Progenitor cell of endocrine pancreas (in vitro differentiated cells): Measurements from ENCODE around the gene ERVW-1. TPM values are rescaled to one million over a fixed set of nuclear protein-coding genes. Genes with fewer than 3 reads are reported as not detected.
"Not testable (repeated sequence)": the region's sequence is repeated elsewhere in the genome, so short reads cannot be mapped to it uniquely, and the experiment has no call there.

Source experiments
- DNase-seq: peaks from one replicate; pipeline ENCODE4 v3.0.0; 2021; ENCODE audit warnings: low spot score; ENCODE audit not compliant: unreplicated experiment
- H3K27ac Mint-ChIP-seq: 2 replicates; pipeline ENCODE4 v1.8.0; 2021; ENCODE audit warnings: mild to moderate bottlenecking, moderate library complexity, mixed read lengths
- H3K27me3 Mint-ChIP-seq: 2 replicates; pipeline ENCODE4 v1.8.0; 2021; ENCODE audit warnings: mixed read lengths
- H3K36me3 Mint-ChIP-seq: 2 replicates; pipeline ENCODE4 v1.8.0; 2022; ENCODE audit warnings: mixed read lengths; ENCODE audit not compliant: insufficient read depth
- H3K4me1 Mint-ChIP-seq: 2 replicates; pipeline ENCODE4 v1.8.0; 2021; ENCODE audit warnings: low read depth, mixed read lengths
- H3K4me3 Mint-ChIP-seq: 2 replicates; pipeline ENCODE4 v1.8.0; 2021; ENCODE audit warnings: low read depth, mild to moderate bottlenecking, moderate library complexity, mixed read lengths
- H3K9me3 Mint-ChIP-seq: 2 replicates; pipeline ENCODE4 v1.8.0; 2021; ENCODE audit warnings: low read depth, mixed read lengths
- total RNA-seq: library from RNA; stranded (reverse); gene quantifications from 2 replicates; pipeline ENCODE4 v1.2.1, GENCODE V29; 2021
- TF ChIP-seq, protein P1 (sequence below): fragments of 200-600 bp; sonication (generic); IDR thresholded peaks from one replicate; pipeline ENCODE4 v1.5.0; 2021; ENCODE audit warnings: antibody characterized with exemption, mild to moderate bottlenecking; ENCODE audit not compliant: unreplicated experiment

The ERVW-1 gene
- total RNA-seq, 1 donor from 2014 or later = not detected

DNA sequence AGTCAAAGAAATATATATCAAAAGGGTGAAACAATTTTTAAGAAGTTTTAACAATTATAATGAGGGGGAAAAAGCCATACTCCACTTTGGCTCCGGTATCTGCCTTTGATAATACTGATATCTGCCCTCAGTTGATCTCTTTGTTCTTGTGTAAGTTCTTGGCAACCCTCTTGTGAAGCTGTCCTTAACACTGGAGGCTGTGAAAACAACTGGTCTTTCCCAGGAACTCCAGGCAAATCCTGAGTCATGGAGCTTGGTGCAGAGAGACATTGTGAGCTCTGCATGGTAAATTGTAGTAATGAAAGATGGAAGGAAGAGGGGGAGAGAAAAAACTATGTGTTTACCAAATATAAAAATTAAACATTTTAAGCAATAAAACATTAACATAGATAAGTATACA, 11.9 kb upstream of the ERVW-1 start:
- Mint-ChIP-seq H3K4me1 (no peaks in the 10 kb centered on the region), H3K9me3 (no peaks in the 10 kb centered on the region), H3K27ac (no peak overlapping the region), H3K27me3 (no peaks in the 10 kb centered on the region), H3K4me3 (no peak overlapping the region), H3K36me3 (peaks cover 15% of the 10 kb centered on the region)
- no peak for DNase-seq
- TF ChIP-seq, protein P1, sequence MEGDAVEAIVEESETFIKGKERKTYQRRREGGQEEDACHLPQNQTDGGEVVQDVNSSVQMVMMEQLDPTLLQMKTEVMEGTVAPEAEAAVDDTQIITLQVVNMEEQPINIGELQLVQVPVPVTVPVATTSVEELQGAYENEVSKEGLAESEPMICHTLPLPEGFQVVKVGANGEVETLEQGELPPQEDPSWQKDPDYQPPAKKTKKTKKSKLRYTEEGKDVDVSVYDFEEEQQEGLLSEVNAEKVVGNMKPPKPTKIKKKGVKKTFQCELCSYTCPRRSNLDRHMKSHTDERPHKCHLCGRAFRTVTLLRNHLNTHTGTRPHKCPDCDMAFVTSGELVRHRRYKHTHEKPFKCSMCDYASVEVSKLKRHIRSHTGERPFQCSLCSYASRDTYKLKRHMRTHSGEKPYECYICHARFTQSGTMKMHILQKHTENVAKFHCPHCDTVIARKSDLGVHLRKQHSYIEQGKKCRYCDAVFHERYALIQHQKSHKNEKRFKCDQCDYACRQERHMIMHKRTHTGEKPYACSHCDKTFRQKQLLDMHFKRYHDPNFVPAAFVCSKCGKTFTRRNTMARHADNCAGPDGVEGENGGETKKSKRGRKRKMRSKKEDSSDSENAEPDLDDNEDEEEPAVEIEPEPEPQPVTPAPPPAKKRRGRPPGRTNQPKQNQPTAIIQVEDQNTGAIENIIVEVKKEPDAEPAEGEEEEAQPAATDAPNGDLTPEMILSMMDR = no peak

GRCh38 chr7:92487804-92488203, 10.1 kb upstream of the ERVW-1 start:
- H3K4me3 Mint-ChIP-seq = no peak overlapping the region
- no peak overlapping the region for H3K27ac Mint-ChIP-seq
- no peaks in the 10 kb centered on the region for H3K4me1 Mint-ChIP-seq
- no peaks in the 10 kb centered on the region for H3K9me3 Mint-ChIP-seq
- DNase-seq = no peak
- TF ChIP-seq, protein P1 = no peak
- H3K27me3 Mint-ChIP-seq = no peaks in the 10 kb centered on the region
- peaks cover 15% of the 10 kb centered on the region for H3K36me3 Mint-ChIP-seq

GRCh38 chr7:92485974-92486373, 8.2 kb upstream of the ERVW-1 start:
- TF ChIP-seq, protein P1 = no peak
- peaks cover 10% of the 10 kb centered on the region for H3K36me3 Mint-ChIP-seq

DNA sequence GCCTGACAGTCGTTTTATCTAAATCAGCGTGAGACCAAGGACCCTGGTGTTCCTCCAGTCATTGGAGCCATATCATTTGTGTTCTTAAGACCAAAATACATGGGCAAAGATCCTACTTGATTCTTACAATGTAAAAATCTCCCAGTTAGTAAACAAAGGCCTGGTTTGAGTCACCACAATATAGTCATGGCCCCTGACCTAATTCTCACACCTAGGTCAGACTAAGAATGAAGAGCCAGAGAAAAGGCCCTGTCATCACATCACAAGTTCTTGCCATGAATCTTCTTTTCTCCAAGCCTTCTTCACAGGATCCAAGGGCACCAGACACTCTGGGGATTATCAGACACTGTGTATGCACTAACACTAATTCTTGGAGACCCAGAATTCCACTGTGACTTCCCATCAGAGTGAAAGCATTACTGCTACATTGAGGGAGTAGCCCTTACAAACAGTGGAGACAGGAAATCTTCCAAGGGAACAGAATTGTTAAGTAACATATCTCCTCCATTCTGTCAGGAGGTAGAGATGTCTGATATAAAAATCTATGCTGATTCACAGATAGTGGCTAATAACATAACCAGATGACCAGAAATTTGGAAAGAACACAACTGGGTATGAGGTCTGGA, 7.6 kb upstream of the ERVW-1 start:
- H3K27ac Mint-ChIP-seq = no peak overlapping the region
- H3K4me1 Mint-ChIP-seq = no peaks in the 10 kb centered on the region
- H3K9me3 Mint-ChIP-seq = no peaks in the 10 kb centered on the region
- no peak overlapping the region for H3K4me3 Mint-ChIP-seq
- H3K27me3 Mint-ChIP-seq = no peaks in the 10 kb centered on the region
- H3K36me3 Mint-ChIP-seq = peaks cover 8% of the 10 kb centered on the region
- TF ChIP-seq, protein P1 = no peak
- DNase-seq = no peak

More at GRCh38 chr7:92485974-92486373, 8.2 kb upstream of the ERVW-1 start:
- no peaks in the 10 kb centered on the region for H3K27me3 Mint-ChIP-seq
- no peaks in the 10 kb centered on the region for H3K9me3 Mint-ChIP-seq
- DNase-seq = no peak
- H3K4me3 Mint-ChIP-seq = no peak overlapping the region
- H3K4me1 Mint-ChIP-seq = no peaks in the 10 kb centered on the region
- no peak overlapping the region for H3K27ac Mint-ChIP-seq

DNA sequence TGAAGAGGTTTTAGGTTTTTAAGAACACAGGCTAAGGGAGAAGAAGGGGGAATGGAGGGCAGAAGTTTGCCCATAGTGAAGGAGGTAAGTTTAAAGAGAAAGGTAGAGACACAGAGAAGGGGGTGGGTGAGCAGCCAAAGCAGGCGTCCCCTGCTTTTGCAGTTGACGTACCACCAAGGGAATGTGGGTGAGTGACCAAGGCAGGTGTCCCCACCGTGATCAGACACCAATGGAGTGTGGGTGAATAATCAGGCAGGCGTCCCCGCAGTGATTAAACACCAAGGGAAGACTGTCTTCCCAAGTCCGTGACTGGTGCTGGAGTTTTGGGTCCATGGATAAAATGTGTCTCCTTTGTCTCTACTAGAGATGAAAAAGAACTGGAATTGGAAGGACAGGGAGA, 6.5 kb upstream of the ERVW-1 start:
- H3K27me3 Mint-ChIP-seq, H3K9me3 Mint-ChIP-seq, DNase-seq, H3K4me1 Mint-ChIP-seq, H3K36me3 Mint-ChIP-seq, H3K27ac Mint-ChIP-seq, H3K4me3 Mint-ChIP-seq: not testable (repeated sequence)

- H3K4me3 Mint-ChIP-seq, H3K9me3 Mint-ChIP-seq, H3K36me3 Mint-ChIP-seq, H3K27me3 Mint-ChIP-seq, H3K27ac Mint-ChIP-seq, DNase-seq, H3K4me1 Mint-ChIP-seq: not testable (repeated sequence)
Measured at GRCh38 chr7:92483624-92484023, 5.9 kb upstream of the ERVW-1 start.

GRCh38 chr7:92479146-92479545, 1.4 kb upstream of the ERVW-1 start:
- H3K9me3 Mint-ChIP-seq, H3K27ac Mint-ChIP-seq: not testable (repeated sequence)

More at GRCh38 chr7:92479146-92479545, 1.4 kb upstream of the ERVW-1 start:
- H3K4me1 Mint-ChIP-seq, H3K27me3 Mint-ChIP-seq, H3K36me3 Mint-ChIP-seq, H3K4me3 Mint-ChIP-seq, DNase-seq: not testable (repeated sequence)
